Islet of Langerhans (tissue), 1 donor: ENCODE data around the gene SLC16A2.
"Not testable (repeated sequence)": the region's sequence is repeated elsewhere in the genome, so short reads cannot be mapped to it uniquely, and the experiment has no call there.

ENCODE experiments used
- FAIRE-seq: peaks from one replicate; lab custom pipeline; 2011; peaks lifted over from hg19 to GRCh38; lab: Jason Lieb, UNC

Gene SLC16A2

DNA sequence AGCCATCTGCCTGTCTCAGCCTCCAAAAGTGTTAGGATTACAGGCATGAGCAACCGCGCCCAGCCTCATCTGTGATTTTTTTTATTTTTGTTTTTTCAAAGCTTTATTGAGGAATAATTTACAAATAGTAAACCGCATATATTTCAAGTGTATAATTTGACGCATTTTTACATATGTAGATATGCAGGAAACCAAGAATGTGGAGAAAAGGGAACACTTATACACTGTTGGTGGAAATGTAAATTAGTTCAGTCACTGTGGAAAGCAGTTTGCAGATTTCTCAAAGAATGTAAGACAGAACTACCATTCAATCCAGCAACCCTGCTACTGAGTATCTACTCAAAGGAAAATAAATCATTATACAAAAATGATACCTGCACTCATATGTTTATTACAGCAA, 85.9 kb downstream of the SLC16A2 start:
- no peak for FAIRE-seq

DNA sequence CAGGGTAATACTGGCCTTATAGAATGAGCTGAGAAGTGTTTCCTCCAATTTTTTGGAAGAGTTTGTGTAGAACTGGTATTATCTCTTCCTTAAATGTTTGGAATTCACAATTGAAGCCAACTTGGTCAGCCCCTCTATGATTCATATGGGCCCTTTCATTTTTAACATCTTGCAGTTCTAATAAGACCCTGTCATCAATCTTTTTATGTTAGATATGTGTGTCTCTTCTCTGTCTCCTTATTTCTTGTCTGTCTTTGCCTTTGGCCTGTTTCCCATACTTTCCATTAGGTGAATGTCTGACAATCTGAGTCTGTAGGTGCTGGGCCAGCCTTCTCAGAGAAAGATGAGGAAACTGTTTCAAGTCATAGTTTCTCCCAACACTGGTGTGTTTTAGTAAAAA, 88.7 kb downstream of the SLC16A2 start:
- FAIRE-seq = no peak

DNA sequence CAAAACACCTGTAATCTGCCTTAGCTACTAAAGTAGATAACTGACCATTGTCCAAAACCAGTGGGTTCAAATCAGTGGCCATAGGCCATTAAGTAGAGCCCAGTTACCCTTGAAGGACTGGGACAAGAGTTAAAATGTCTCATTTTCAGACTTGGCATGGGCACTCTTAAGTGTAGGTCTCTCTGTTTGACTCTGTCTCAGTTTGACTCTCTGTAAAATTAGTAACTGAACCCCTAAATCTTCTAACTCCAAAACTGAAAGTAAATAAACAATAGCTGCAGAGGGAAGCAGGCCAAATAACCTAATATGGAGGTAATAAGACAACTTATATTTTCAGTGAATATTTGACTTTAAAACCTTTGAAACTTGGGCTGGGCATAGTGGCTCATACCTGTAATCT, 89.1 kb downstream of the SLC16A2 start:
- FAIRE-seq = no peak

DNA sequence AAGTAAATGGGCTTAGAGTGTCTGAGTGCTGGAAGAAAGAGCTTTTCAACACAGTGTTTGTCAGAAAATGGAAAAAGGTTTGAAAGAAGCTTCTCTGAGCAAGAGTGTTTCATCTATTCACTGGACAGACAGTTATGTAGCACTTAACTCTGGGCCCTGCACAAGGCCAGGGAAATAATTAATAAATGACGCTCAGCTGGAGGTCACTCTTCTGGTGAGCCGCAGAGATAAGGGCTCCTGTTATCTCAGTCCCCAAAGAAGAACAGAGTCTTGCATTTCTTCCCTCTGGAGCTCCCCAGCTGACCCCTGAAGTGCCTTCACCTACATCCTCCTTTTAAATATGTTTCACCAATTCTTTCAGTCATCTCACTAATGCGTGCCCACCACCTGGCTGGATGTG, 90.4 kb downstream of the SLC16A2 start:
- FAIRE-seq = no peak

DNA sequence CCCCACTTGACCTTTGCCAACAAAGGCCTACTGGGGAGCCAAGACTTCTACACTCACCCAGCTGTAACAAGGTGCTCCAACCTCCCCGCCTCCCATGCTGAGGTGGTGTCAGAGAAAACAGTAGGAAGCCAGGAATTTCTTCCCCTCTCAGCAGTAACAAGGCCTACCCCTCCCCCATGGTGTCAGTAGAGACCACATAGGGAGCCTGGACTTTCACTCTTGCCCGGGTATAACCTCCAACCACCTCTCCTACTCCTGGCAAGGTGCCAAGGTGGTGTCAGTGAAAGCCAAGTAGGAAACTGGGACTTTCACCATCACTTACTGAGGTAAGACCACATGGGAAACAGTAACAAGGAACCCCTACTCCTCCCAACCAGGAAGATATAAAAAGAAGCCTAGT, 93.1 kb downstream of the SLC16A2 start:
- FAIRE-seq = no peak

DNA sequence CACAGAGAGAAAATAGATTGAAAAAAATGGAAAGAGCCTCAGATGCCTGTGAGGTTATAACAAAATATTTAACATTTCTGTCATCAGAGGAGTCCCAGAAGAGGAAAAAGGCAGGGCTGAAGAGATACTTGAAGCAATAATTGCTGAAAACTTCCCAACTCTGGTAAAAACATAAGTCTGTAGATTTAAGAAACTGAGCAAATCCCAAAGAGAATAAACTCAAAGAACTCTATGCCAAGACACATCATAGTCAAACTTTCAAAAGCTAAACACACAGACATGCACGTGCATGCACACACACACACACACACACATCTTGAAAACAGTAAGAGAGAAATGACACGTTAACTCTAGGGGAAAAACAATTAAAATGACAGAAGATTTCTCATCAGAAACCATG, 94.1 kb downstream of the SLC16A2 start:
- no peak for FAIRE-seq

DNA sequence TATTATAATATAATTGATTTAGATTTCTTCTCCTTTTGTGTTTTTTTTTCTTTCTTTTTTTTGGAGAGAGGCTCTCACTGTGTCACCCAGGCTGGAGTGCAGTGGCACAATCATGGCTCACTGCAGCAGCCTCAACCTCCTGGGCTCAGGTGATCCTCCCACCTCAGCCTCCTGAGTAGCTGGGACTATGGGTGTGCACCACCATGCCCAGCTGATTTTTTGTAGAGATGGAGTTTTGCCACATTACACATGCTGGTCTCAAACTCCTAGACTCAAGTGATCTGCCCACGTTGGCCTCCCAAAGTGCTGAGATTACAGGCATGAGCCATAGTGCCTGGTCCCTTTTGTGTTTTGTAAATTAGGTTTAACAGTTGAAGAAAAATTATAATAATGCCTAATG, 94.7 kb downstream of the SLC16A2 start:
- not testable (repeated sequence) for FAIRE-seq

DNA sequence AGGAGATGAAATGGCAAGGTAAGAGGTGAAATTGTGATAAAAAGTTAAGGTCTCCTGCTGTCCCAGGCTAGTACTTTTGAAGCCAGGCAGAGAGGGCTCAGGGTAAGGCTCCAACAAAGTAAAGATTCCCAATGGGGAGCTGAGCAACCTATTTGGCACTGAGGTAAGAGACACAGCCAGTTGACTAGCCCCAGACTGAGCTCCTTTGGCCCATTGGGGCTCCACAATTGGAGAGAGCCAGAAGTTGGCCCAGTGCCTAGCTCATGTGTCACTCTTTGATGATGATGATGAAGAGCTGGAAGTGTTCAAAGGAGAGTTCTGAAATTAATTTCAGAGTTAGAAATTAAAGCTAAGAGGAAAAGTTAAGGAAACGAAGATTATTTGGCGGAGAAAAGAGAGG, 98.6 kb downstream of the SLC16A2 start:
- FAIRE-seq = no peak

DNA sequence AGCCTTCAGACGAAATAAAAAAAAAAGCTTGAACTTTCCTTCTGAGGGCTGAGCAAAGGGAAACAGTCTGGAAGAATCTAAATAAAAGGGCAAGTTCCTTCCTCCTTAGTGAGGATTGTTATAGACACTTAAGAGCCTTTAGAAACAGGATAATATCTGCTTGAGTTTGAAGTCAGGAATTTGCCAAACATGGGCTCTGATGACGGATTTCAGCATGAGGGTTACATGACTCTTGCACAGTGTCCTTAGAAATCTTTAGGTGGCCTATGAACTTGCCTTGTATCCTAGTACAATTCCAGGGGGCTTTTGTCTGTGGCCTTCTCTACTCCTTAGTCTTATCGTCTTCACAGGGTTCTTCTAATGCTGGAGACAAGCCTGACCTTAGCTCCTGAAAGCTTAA, 99.0 kb downstream of the SLC16A2 start:
- FAIRE-seq = no peak

DNA sequence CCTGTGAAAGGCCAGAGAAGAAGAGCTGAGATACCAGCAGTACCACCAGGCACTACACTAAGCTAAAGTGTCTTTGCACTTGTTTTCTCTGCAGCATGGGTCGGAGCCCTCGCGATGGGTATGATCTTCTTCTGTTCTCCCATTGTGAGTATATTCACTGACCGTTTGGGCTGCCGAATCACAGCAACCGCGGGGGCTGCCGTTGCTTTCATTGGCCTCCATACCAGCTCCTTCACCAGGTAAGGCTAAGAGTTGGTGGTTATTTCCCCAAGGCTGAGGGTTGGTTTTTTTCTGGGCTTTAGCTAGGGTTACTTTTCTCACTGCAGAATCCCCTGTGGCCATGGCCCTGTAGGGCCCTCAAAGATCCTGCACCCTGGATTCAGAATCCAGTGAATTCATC, 99.6 kb downstream of the SLC16A2 start:
- no peak for FAIRE-seq

DNA sequence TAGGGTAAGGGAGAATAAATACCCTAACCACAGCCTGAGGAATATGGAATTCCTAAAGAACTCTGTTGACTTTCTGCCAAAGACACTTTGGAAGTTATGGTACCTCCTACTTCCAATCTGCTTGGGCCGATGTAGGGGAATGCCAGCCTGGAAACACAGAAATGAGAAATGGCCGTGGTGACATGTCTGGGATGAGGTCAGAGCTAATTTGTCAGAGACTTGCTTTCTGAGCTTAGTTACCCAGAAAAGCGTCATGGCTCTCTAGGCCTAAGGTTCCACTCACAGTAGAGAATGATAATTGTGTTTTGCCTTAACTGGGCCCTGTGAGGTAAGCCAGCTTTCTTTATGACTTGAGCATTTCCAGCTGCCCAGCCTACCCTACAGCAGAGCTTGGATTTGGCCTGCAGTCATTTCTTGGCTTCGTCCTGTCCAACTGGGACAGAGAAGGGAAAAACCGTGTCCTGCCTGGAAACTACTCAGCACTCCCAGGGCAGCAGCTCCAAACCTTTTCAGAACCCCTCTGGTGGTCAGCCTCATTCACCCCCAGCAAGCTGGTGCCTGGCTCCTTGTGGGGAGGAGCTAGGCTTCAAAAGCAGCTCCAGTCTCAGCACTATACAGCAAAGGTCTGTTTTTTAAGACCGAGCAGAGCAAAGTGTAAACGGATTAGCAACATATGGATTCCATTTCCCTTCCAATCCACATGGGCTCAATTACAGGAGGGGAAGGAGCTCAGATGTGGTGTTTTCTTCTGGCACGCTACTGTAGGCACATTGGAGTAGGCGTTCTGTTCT, 100.9 kb downstream of the SLC16A2 start:
- no peak for FAIRE-seq

DNA sequence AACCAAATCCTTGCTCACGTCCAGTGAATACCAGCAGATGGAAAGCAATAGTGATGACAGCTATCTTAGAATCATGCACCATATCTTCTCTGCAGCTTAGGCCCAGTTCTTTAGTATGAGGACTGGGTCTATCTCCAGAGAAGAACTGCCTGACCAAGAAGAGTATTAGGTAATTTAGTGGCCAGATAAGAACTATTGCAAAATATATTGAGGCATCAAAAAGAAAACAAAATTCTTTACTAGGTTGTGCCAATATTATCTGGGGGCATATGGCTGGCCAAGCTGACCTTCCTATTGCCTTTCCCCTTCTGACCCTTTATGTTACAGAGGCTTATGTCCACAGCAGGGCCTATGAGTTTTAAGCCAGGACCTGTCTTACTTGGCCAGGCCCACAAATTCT, 101.9 kb downstream of the SLC16A2 start:
- FAIRE-seq = no peak

DNA sequence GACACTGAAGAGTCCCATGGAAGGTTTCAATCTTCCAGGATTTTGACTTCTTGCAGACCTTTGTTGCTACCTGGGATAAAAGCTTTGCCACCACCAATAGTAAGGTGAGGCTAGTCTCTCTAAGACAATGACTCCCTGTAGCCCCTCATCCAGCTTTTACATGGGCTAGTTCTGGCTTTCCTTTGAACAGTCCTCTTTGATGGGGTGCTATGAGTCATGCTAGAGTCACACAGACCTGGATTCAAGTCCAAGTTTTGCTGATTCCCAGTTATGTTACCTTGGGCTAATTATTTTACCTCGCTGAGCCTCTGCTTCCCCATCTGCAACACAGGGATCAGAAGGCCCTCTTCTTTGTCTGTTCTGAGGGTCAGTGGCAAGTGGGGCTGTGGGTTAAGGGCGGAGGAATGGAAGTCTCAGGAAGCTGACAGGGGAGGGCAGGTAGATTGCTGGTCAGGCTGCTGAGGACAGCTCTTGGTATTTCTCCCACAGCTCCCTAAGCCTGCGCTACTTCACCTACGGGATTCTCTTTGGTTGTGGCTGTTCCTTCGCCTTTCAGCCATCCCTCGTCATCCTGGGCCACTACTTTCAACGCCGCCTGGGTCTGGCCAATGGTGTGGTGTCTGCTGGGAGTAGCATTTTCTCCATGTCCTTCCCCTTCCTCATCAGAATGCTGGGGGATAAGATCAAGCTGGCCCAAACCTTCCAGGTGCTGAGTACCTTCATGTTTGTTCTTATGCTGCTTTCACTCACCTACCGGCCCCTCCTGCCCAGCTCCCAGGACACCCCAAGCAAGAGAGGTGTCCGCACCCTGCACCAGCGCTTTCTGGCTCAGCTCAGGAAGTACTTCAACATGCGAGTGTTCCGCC, 102.8 kb downstream of the SLC16A2 start:
- FAIRE-seq = no peak

DNA sequence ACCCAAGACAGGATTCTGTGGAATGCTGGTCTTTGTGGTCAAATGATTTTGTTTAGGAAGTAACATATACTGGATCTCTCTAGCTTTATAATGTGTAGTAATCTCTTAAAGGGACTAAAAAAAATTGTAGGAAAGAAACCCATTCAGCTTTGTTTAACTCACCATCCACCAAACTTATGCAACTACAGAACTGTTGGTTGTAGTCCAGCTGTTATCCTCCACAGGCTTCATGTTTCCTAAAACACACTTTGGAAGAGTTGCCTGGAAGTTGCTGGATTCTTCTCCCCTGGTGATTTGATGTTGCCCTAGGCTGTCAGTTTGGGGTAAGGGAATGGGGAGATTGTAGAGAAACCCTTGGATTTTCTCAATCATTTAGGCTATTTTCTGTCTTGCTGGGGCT, 103.8 kb downstream of the SLC16A2 start:
- FAIRE-seq = no peak

DNA sequence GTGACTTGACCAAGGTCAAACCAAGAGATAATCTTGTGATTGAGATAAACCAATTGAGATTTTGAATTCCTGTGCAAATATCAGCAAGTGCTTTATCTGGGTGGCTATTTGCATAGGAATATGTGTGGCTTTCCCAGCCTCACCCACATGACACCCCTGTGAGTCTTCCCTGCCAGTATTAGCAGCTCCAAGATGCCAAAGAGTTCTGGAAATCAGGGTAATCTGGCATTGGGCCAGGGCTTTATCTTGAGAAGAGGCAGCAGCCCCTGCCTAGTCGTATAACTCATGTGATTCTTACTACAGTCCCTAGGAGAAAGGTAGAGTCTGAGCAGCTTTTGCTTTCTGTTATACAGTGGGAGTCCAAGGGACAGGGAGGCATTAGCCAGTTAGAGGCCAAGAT, 105.5 kb downstream of the SLC16A2 start:
- FAIRE-seq = no peak

DNA sequence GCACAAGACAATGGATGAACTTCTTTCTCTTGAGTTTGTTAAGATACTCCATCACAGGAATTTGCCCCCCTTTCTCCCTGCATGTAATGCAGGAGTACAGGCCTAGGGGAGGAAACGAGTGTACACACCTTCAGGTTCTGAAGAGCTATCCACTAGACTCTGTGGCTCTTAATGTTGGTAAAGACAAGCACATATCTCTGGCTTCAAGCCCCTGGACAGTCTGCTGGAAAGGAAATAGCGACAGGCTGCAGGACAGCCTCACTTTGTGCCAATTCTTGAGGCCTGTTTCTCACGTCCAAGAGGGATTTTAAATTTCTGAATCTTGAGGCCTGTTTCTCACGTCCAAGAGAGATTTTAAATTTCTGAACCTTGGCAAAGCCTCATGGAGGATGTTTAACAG, 106.1 kb downstream of the SLC16A2 start:
- FAIRE-seq = no peak

DNA sequence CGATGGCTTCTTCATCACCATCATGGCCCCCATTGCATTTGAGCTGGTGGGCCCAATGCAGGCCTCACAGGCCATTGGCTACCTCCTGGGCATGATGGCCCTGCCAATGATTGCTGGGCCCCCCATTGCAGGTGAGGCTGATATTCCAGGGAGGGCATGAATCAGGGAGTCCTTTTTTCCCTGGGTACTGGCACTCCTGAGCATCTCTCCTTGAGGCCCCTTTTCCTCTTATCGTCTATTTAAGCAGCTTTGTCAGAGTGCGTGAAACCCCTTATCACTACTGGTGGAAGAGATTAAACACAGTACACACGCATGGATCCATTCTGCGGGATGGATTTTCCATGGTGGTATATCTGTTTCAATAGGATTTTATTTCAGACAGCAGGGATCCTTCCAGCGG, 108.0 kb downstream of the SLC16A2 start:
- no peak for FAIRE-seq

DNA sequence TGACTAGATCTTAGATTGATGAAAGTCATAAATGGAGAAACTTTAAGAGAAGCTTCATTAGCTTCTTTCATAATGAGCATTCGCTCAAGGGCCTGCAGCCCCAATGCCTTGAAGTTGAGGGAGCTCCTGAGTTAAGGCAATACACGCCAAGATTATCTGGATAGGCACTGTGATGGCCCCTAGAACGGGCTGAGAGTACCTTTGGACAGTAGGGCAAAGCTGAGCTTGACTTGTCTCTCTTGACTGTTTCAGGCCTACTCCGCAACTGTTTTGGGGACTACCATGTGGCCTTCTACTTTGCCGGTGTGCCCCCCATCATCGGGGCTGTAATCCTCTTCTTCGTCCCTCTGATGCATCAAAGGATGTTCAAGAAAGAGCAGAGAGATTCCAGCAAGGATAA, 109.8 kb downstream of the SLC16A2 start:
- no peak for FAIRE-seq

DNA sequence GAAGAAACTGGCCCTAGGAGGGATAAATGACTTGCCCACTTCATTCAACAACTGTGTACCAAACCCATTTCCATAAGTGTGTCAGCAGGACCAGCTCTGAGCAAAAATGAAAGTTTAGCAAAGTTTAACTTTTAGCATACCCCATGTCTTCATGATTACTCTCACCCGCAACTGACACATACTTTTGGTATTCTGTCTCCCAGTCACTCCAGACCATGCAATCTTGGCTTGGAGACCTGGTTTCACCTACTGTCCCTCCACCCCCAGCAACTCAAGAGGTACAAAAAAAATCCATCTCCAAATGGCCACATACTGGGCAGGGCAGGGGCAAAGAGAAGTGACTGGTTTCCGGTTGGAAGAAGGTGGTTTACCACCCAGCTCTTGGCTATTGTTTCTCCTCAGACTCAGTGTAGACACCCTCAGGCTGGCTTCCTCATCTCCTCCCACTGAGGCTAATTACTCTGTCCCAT, 113.3 kb downstream of the SLC16A2 start:
- no peak for FAIRE-seq

DNA sequence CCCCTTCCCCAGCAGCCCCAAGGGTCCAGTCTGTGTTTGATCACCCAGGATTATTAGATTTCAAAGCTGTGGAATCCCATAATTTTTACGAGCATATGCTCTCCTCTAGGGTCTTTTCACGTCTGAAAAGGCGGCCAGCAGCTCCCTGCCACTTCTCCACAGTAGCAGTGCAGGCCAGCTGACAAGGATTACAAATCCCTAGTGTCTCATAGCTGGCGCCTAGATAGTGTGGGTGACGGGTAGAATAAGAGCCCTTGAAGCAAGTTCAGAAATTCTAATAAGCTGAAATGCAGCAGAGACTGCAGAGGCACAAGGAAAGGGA, 113.8 kb downstream of the SLC16A2 start:
- no peak for FAIRE-seq

DNA sequence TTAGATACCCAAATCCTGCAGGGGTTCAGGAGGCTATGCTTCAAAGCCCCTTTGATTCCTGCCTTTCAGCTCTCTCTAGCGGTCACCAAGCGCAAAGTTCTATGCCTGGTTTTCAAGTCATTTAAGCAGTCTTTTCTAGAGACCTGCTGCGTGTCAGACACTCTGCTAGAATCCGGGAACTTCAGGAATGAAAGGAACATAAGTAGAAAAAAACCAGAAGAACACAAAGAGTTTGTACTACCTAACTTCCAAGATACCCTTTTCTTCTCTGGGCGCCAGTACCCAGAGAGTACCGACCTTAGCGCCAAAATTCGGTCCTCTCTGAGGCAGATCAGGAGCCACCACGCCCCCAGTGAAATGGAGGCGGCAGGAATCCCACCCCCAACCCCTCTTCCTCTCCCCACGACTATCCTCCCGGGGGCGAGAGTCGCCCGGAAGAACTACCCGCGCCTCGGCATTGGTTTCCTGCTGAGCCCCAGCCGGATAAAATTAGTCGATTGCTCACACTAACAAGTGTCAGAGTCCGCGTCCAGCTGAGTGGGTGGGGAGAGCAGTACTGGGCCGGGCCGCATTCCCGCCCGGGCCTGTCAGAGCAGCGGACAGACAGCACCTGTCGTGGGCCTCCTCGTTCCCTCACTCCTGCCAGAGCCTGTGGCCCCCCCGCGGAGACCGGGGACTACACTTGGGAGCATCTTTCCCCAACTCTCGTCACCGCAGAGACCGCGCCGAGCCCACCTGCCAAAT, 114.3 kb downstream of the SLC16A2 start:
- FAIRE-seq = peak; percentile 91

DNA sequence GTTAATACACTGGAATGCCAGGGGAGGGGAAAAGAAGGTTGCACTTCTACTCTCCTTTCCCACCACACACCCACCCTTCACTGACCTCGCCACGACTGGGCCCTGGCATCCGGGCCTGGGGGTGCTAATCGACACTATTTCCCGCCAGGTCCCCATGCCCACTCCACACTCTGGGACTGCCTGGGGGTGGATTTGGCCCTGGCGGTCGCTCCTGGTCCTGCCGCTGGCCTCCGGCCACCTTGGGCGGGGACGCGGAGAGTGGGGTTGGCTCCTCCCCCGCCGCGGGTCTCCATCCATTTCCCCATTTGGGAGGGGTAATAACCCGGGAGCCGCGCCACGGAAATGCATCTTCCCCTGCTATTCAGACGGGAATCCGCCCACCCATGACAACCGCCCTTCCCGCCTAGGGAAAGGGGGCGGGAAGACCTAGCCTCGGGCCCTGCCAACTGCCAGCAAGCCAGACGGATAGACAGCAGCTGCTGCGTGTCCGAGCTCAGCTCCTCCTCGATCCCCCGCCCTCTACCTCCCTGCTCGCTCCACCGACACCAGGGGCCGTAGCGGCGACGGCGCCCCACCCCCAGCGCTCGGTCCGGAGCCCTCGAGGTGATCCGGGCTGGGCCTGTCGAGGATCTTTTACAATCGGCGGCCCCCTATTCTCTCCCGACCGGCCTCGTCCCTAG, 115.0 kb downstream of the SLC16A2 start:
- FAIRE-seq = no peak
